GM12878 (cell line): ENCODE measurements around the gene DBN1. TPM values are rescaled to one million over a fixed set of nuclear protein-coding genes. Genes with fewer than 3 reads are reported as not detected.

Source experiments
- ATAC-seq: fragments of 200-7000 bp; cut with Tn5 transposase; 3 replicates; pipeline ENCODE4 v1.9.1; 2020; ENCODE audit warnings: mild to moderate bottlenecking, moderate library complexity
- BruUV-seq: library from RNA; stranded (reverse); fragments of 400-500 nt; replicated peaks from 2 replicates; lab custom pipeline; 2021; lab: Mats Ljungman, UMichigan
- CTCF ChIA-PET: fragments of 300-600 bp; sonication (Branson Sonifier 250); formaldehyde crosslinking; extraction: SDS; loops from one replicate; lab custom pipeline; 2021; ENCODE audit warnings: inconsistent platforms; lab: Yijun Ruan, JAX
- POLR2A ChIA-PET: fragments of 350-600 bp; formaldehyde crosslinking; extraction: SDS; loops from one replicate; lab custom pipeline; 2021; ENCODE audit warnings: inconsistent platforms; lab: Charles Lee
- RAD21 ChIA-PET: fragments of 300-600 bp; sonication (Branson Sonifier 250); formaldehyde crosslinking; loops from one replicate; lab custom pipeline; 2023; ENCODE audit warnings: antibody characterized with exemption; ENCODE audit not compliant: unreplicated experiment; lab: Charles Lee
- SMC1A ChIA-PET: fragments of 300-600 bp; sonication (Branson Sonifier 250); formaldehyde crosslinking; loops from one replicate; lab custom pipeline; 2023; ENCODE audit not compliant: unreplicated experiment, uncharacterized antibody; lab: Charles Lee
- DNase-seq: peaks from one replicate; pipeline ENCODE4 v3.0.0-alpha.2; 2011; ENCODE audit warnings: low read depth, low spot score
- FAIRE-seq: peaks from 3 replicates; lab custom pipeline; 2011; peaks lifted over from hg19 to GRCh38; lab: Jason Lieb, UNC
- H2AFZ ChIP-seq: 2 replicates; pipeline ENCODE4 v1.6.0; 2011; ENCODE audit warnings: low read depth, low read length, control low read depth; ENCODE audit not compliant: control insufficient read depth
- H3K27ac ChIP-seq: 2 replicates; pipeline ENCODE4 v1.5.1; 2011; ENCODE audit warnings: control low read depth; ENCODE audit not compliant: control insufficient read depth, insufficient read depth
- H3K27me3 ChIP-seq, 2 experiments: replicated peaks in 1 of 2; 2 replicates each; pipeline versions ENCODE4 v1.6.0 to v1.6.1; 2011; ENCODE audit warnings: low read length in 1 of 2; ENCODE audit not compliant: control insufficient read depth in 2 of 2, insufficient read depth in 2 of 2
- H3K36me3 ChIP-seq, 2 experiments: 2 replicates each; pipeline ENCODE4 v1.5.1; 2011; ENCODE audit warnings: low read length in 1 of 2; ENCODE audit not compliant: control insufficient read depth in 2 of 2, insufficient read depth in 2 of 2
- H3K4me1 ChIP-seq: 2 replicates; pipeline ENCODE4 v1.6.1; 2011; ENCODE audit warnings: mild to moderate bottlenecking, low read length, moderate library complexity, mixed read lengths; ENCODE audit not compliant: control insufficient read depth, insufficient read depth
- H3K4me2 ChIP-seq: 2 replicates; pipeline ENCODE4 v1.6.0; 2011; ENCODE audit warnings: control low read depth; ENCODE audit not compliant: control insufficient read depth, insufficient read depth
- H3K4me3 ChIP-seq: fragments of 200-600 bp; sonication (generic); 2 replicates; pipeline ENCODE4 v1.5.1; 2016
- H3K79me2 ChIP-seq: 2 replicates; pipeline ENCODE4 v1.6.0; 2011; ENCODE audit warnings: low read length; ENCODE audit not compliant: control insufficient read depth, insufficient read depth
- H3K9ac ChIP-seq: 2 replicates; pipeline ENCODE4 v1.8.0; 2011; ENCODE audit warnings: low read length, control low read depth, mixed read lengths; ENCODE audit not compliant: control insufficient read depth, insufficient read depth
- H3K9me3 ChIP-seq: replicated peaks from 3 replicates; pipeline ENCODE4 v1.5.1; 2011; ENCODE audit warnings: mild to moderate bottlenecking, low read length; ENCODE audit not compliant: control insufficient read depth, insufficient read depth
- H4K20me1 ChIP-seq: 2 replicates; pipeline ENCODE4 v1.6.0; 2011; ENCODE audit not compliant: control insufficient read depth, insufficient read depth
- ATF7 ChIP-seq: fragments of 450-650 bp; IDR thresholded peaks from 2 replicates; pipeline ENCODE4 v1.6.1; 2016; ENCODE audit warnings: low read depth, mild to moderate bottlenecking
- KDM1A ChIP-seq: fragments of 200-600 bp; sonication (generic); IDR thresholded peaks from 2 replicates; pipeline ENCODE4 v1.6.1; 2016; ENCODE audit warnings: borderline replicate concordance
- KLF5 ChIP-seq: fragments of 450-650 bp; IDR thresholded peaks from 2 replicates; pipeline ENCODE4 v1.6.1; 2014; ENCODE audit warnings: mild to moderate bottlenecking; ENCODE audit not compliant: partially characterized antibody
- POLR2A ChIP-seq: IDR thresholded peaks from 2 replicates; pipeline ENCODE4 v1.6.1; 2011; ENCODE audit warnings: low read depth, mild to moderate bottlenecking, low read length
- POLR2AphosphoS2 ChIP-seq: IDR thresholded peaks from 2 replicates; pipeline ENCODE4 v1.6.1; 2011; ENCODE audit warnings: low read depth, mild to moderate bottlenecking, low read length, improper control_type of control experiment, moderate library complexity
- RCOR1 ChIP-seq: conservative IDR thresholded peaks from 2 replicates; pipeline ENCODE4 v1.6.1; 2012; ENCODE audit warnings: low read depth, low read length, improper control_type of control experiment
- RELB ChIP-seq: fragments of 450-650 bp; IDR thresholded peaks from 2 replicates; pipeline ENCODE4 v1.6.1; 2017; ENCODE audit warnings: low read depth, mild to moderate bottlenecking, moderate library complexity
- TCF12 ChIP-seq: IDR thresholded peaks from 2 replicates; pipeline ENCODE4 v1.6.1; 2011; ENCODE audit warnings: low read depth, mild to moderate bottlenecking, low read length
- USF1 ChIP-seq: IDR thresholded peaks from 2 replicates; pipeline ENCODE4 v1.6.1; 2011; ENCODE audit warnings: borderline replicate concordance, low read depth, mild to moderate bottlenecking, moderate library complexity, mixed read lengths, low read length; ENCODE audit not compliant: insufficient read depth; ENCODE audit errors: extremely low read length
- YY1 ChIP-seq: IDR thresholded peaks from 2 replicates; pipeline ENCODE4 v1.6.1; 2011; ENCODE audit warnings: low read depth, mild to moderate bottlenecking, low read length
- WGBS: methylation state at CpG from one replicate; pipeline ENCODE4 v1.1.6; 2016; ENCODE audit warnings: low lambda C conversion rate; ENCODE audit not compliant: insufficient replicate concordance, insufficient coverage; ENCODE audit errors: missing lambda C conversion rate; 5-methylcytosine and 5-hydroxymethylcytosine counted together
- in situ Hi-C: fragments of 300-500 bp; cut with MboI; formaldehyde crosslinking; loops from 9 replicates; pipeline ENCODE4 v1.14.3; 2018; ENCODE audit warnings: mixed read lengths
- intact Hi-C: fragments of 100-400 bp; cut with micrococcal nuclease; formaldehyde crosslinking; loops from one replicate; pipeline ENCODE4 v1.14.2; 2022; ENCODE audit not compliant: unreplicated experiment
- polyA plus RNA-seq, 11 experiments: library from polyadenylated mRNA; depleted of rRNA in 4 of 11; unstranded in 6 of 11; stranded (reverse) in 5 of 11; fragments of >200 nt; fragmentation: Nextera tagmentation in 4 of 11; fragmentation: Illumina TruSeq in 1 of 11; extraction: Ambion mirVana in 4 of 11; extraction: Trizol in 1 of 11; gene quantifications; 1 replicate in 1 of 11; 2 replicates in 10 of 11; pipeline versions ENCODE4 v1.2.1 to v1.2.3, GENCODE V29; 2011 to 2016; ENCODE audit warnings: inconsistent platforms in 2 of 11, missing spikeins in 2 of 11, low read depth in 1 of 11
- total RNA-seq, 4 experiments: library from RNA; depleted of rRNA in 3 of 4; stranded (reverse); fragments of >200 nt in 3 of 4; fragmentation: Illumina TruSeq in 1 of 4; extraction: Trizol in 1 of 4; gene quantifications; 2 replicates each; pipeline versions ENCODE4 v1.2.1 to v1.2.3, GENCODE V29; 2013 to 2021

DBN1 gene
- total and polyA plus RNA-seq, 10 of the 15 experiments (the other 5 are each of a cell fraction or from before 2014, with no cell fraction given): 0.18 to 81.0 (median 27.9) TPM

- peak; percentile 57; the same call in 1 of the 2 replicates for TF ChIP-seq YY1
- TF ChIP-seq TCF12: no peak
- TF ChIP-seq KLF5: no peak
- peak; percentile 71 for TF ChIP-seq RELB
- TF ChIP-seq POLR2AphosphoS2: peak; percentile 59
- TF ChIP-seq USF1: no peak
Observed at GRCh38 chr5:177500685-177501522, 27.5 kb upstream of the DBN1 start (continued).

- DNase-seq (no peak), ATAC-seq (no peak), FAIRE-seq (no peak)
- ChIA-PET RAD21 (interaction anchor here (2.5 to 4.5 kb wide), 2 partner anchors 42 to 45 kb away, joined by 17 to 40 read pairs; no protein-coding TSS in a partner anchor), POLR2A (interaction anchor here (0.7 to 1.3 kb wide), 3 partner anchors 27 to 97 kb away, joined by 3 read pairs; no protein-coding TSS in a partner anchor), CTCF (interaction anchor here (0.6 to 4.6 kb wide), 12 partner anchors 10 to 190 kb away, joined by 3 to 72 read pairs (median 12); partner anchors contain the start of genes DOK3 and MXD3), SMC1A (interaction anchor here (1.1 to 3.3 kb wide), 6 partner anchors 9 to 180 kb away, joined by 3 to 23 read pairs (median 4); no protein-coding TSS in a partner anchor)
- no peak overlapping the region for H2AFZ ChIP-seq
- in situ Hi-C loops: no loop called here
- H3K4me3 ChIP-seq: no peak overlapping the region
- peaks cover 6% of the 10 kb centered on the region for H3K79me2 ChIP-seq
- H3K9ac ChIP-seq: no peak overlapping the region
- TF ChIP-seq KDM1A: no peak
- no peak for TF ChIP-seq ATF7
- 0 out of 2 replicates have a peak, but pooled peaks have one; percentile 17 for TF ChIP-seq POLR2A
- TF ChIP-seq RCOR1: no peak
- no peaks in the 10 kb centered on the region for H3K9me3 ChIP-seq
- intact Hi-C loops: loop anchor here (5.0 to 10.0 kb wide), 2 partner anchors 188 to 385 kb away; partner anchors contain the start of gene MXD3
- H4K20me1 ChIP-seq: no peaks in the 10 kb centered on the region
- 64% methylated on average over 5 of the region's 6 CpGs for WGBS
- BruUV-seq: no TSS peak
- H3K4me1 ChIP-seq: peaks cover 47% of the 10 kb centered on the region
- H3K36me3 ChIP-seq: peaks cover 3 to 16% of the 10 kb centered on the region in 2 experiments; a peak in 2 of 4 replicates
- H3K27ac ChIP-seq: no peak overlapping the region
- no peaks in the 10 kb centered on the region; a peak in 1 of 4 replicates for H3K27me3 ChIP-seq
- no peak overlapping the region for H3K4me2 ChIP-seq
Observed at GRCh38 chr5:177499842-177500241, 26.4 kb upstream of the DBN1 start.
